ENCODE results near the gene NPAS1. TPM values are rescaled to one million over a fixed set of nuclear protein-coding genes. Genes with fewer than 3 reads are reported as not detected.

Gene NPAS1
- total and polyA plus RNA-seq, 2 experiments from 2014 or later = 5.6 to 9.8 TPM

- no peak overlapping the region for H2AFZ ChIP-seq
- H3F3A ChIP-seq (replicated peaks; ENCODE audit: low read depth) = peaks cover 13% of the 10 kb centered on the region; the same call in 1 of the 2 replicates
- H3K9me3 Mint-ChIP-seq = no peaks in the 10 kb centered on the region
- no peaks in the 10 kb centered on the region for H3K36me3 ChIP-seq (ENCODE audit: insufficient read depth)
- H3K4me3 Mint-ChIP-seq = no peak overlapping the region
- H3K27me3 ChIP-seq (ENCODE audit: insufficient read depth) = no peaks in the 10 kb centered on the region
- H3K27ac ChIP-seq (ENCODE audit: low read depth) = peak overlapping the region; percentile 60; the same call in 1 of the 2 replicates
- no peak overlapping the region for H3K4me3 ChIP-seq
- H3K4me1 ChIP-seq (ENCODE audit: insufficient read depth) = peaks cover 25% of the 10 kb centered on the region
- TF ChIP-seq POLR2AphosphoS5 (IDR thresholded peaks at IDR 0.05; ENCODE audit: low read depth) (no peak), REST (IDR thresholded peaks at IDR 0.05; ENCODE audit: unreplicated experiment) (no peak), EZH2 (IDR thresholded peaks at IDR 0.05; ENCODE audit: low read depth, unreplicated experiment) (no peak), ZNF331 (CRISPR knock-in tag; IDR thresholded peaks at IDR 0.05; ENCODE audit: low read depth) (no peak), ETS1 (IDR thresholded peaks at IDR 0.05) (no peak), CTCF (conservative IDR thresholded peaks at IDR 0.05; ENCODE audit: low read depth in 2 of 2) (no peak), JUNB (IDR thresholded peaks at IDR 0.05; ENCODE audit: unreplicated experiment) (no peak), STAT1 (IDR thresholded peaks at IDR 0.05; ENCODE audit: unreplicated experiment) (no peak), ZNF114 (CRISPR knock-in tag; IDR thresholded peaks at IDR 0.05) (no peak), ZNF462 (CRISPR knock-in tag; IDR thresholded peaks at IDR 0.05) (no peak), NANOG (IDR thresholded peaks at IDR 0.05; ENCODE audit: borderline replicate concordance) (no peak), EZH2phosphoT487 (IDR thresholded peaks at IDR 0.05; ENCODE audit: unreplicated experiment) (no peak), CREB1 (CRISPR knock-in tag; IDR thresholded peaks at IDR 0.05; ENCODE audit: low read depth) (no peak)
- DNase-seq (ENCODE audit: low spot score) (no peak), ATAC-seq (no peak)
- no peak overlapping the region for H3K27ac Mint-ChIP-seq
- H3K79me2 ChIP-seq (replicated peaks; ENCODE audit: insufficient read depth) = peaks cover 16% of the 10 kb centered on the region
- peaks cover 9% of the 10 kb centered on the region for H3K27me3 Mint-ChIP-seq (ENCODE audit: insufficient read depth, low read depth, poor library complexity)
- H3K4me2 ChIP-seq = no peak overlapping the region
- no peaks in the 10 kb centered on the region for H3K9me2 ChIP-seq (ENCODE audit: insufficient read depth)
- H4K20me1 ChIP-seq (replicated peaks; ENCODE audit: insufficient read depth) = peaks cover 5% of the 10 kb centered on the region
- no peaks in the 10 kb centered on the region; the same call in 2 of the 3 replicates for H3K36me3 Mint-ChIP-seq (ENCODE audit: low read depth)
- H3K4me1 Mint-ChIP-seq = peaks cover 40% of the 10 kb centered on the region
These were observed 38.9 kb upstream of the NPAS1 start for GRCh38 chr19:46980761-46981160.

Data from GM23338 (cell line).